Stromal cell of bone marrow (primary cell): ENCODE data around the gene SLC2A1.

ENCODE experiments used
- DNase-seq: peaks from one replicate; pipeline ENCODE4 v3.0.0-alpha.2; 2012; ENCODE audit warnings: low read depth

The SLC2A1 gene

DNA sequence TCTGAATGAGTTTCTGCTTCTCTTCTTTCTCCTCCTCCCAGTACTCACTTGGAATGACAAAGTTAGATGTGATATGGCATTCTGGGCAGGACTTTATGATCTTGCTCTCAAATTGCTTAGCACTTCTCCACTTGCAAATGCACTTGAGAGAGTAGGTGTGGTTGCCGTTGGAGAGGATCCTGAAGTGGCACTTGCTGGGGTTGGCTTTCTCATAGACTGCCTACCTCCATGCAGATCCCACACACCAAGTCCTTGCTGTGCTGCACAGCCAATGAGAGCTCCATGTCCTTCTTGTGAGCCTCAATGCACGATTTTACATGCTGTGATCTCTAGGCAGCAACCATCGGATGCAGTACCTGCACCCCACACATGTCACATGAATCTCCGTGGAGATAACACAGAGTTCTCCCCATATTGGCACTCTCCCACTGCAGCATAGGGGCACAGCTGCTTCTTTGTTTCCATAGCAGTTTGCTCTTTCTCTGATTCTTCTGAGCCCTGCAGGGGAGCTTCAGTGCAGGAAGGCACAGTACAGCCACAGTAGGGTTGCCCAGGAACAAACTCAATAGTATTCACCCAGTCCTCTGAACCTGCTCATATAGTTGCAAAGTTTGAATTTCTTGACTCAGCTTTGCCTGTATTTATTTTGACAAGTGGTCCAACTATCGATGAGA is 67.1 kb downstream of the SLC2A1 start:
- no peak for DNase-seq

DNA sequence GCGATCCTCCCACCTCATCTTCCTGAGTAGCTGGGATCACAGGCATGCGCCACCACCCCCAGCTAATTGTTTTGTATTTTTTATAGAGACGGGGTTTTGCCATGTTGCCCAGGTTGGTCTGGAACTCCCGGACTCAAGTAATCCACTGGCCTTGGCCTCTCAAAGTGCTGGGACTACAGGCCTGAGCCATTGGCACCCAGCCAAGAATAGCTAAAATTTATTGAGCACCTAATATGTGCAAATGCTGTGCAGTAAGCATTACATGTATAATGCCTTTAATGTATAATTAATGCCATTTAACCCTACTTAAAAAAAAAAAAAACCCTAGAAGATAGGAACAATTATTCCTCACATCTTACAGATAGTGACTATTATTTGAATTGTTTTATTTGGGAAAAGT is 69.4 kb downstream of the SLC2A1 start:
- no peak for DNase-seq

DNA sequence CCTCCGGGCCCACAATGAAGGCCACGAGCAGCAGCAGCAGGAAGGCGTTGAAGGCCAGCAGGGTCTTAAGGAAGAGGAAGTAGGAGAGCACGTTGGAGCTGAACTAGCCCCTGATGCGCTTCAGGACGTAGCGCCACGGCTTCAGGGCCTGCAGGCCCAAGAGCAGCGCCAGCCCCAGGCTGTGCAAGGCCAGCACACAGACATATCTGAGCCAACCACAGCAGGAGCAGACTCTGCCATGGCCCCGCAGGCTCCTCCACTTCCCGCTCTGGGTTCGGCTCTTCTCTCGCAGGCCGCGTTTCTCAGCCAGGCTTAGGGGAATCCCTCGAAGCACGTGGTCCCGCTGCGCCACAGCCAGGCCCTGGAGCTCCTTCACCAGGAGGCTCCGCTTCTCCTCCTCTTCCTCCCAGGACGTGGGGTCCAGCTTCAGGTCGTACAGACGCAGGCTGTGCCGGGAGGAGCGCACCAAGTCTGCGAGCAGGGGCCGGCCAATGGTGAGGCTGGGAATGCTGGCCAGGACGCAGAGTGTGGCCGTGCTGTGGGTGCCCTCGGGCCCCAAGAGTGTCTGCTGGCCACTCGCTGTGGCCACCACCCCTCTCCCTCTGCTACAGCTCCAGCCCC is 70.5 kb downstream of the SLC2A1 start:
- no peak for DNase-seq

DNA sequence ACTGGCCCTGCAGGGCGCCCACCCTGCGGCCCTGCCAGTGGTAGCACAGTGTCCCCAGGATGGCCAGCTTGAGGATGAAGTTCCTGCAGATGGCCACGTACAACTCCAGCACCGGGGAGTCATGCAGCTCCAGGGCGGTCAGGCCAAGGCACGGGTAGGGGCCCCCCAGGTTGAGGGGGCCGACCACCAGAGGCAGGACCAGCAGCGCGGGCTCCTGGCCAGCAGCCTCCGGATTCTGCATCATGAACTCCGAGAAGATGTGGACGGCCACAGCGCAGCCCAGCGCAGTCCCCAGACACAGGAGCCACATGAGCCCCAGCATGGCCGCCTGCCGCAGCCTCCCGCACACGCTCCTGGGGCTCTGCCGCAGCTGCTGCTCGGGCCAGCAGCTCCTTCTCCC is 71.3 kb downstream of the SLC2A1 start:
- DNase-seq = no peak

DNA sequence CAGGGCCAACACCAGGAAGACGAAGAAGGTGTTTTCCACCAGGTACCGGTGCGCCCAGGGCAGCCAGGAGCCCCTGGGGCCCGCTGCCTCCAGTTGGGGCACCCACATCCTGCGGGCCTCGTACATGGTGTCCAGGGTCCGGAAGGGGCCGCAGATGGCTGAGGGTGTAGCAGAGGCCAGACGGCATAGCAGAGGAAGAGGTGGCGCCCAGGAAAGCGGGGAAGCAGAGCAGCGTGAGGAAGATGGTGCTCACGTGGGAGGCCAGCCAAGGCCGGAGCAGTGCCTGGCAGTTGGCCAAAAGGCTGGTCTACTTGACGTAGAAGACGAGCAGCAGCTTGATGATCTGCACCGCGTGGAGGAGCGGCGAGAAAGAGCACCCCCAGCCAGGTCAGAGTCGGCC is 71.9 kb downstream of the SLC2A1 start:
- DNase-seq = no peak

DNA sequence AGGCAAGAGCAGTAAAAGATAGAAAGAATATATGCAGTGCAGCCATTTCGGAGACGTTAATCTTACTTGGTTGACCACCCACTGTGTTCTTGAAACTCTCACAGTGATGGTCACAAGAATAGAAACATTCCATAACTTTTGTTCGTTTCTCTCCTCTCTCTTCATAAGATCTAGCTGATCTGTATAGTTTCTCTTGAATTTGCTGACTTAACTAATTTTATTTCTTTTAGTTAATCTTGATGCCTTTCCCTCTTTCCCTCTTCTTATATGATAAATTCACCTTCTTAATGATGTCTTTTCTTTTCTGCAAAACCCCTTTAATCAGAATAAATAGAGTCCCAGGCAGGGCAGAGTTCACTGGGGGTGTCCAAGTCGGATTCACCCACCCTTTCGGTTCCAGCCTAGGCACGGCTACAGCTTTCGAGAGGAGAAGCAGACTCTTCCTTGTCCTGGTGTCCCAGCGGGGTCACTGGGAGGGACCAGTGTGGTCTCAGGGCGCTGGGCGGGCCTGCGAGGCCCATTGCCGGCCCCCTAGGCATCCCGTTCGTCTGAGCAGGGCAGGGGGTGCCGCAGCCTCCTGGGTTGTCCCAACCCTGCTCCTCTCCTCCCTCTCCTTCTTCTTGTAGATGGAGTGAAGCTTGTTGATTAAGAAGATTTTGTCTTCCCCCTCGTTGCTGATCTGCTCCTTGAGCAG is 72.5 kb downstream of the SLC2A1 start:
- DNase-seq = no peak

DNA sequence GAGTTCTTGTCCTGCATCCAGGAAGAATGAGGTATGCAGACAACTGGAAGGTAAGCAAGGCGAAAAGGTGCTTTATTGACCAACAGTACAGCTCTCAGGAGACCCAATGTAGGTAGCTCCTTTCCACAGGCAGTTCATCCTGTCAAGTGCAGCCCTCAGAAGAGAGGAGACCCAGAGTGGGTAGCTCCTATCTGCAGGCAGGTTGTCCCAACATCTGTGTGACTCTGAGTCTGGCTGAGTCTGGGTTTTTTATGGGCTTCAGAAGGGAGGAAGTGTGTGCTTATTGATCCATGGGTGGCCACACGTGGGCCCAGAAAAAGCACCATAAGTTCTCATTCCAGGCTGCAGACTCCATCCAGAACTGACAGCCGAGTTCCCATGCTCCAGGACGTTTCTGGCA is 78.3 kb downstream of the SLC2A1 start:
- no peak for DNase-seq

DNA sequence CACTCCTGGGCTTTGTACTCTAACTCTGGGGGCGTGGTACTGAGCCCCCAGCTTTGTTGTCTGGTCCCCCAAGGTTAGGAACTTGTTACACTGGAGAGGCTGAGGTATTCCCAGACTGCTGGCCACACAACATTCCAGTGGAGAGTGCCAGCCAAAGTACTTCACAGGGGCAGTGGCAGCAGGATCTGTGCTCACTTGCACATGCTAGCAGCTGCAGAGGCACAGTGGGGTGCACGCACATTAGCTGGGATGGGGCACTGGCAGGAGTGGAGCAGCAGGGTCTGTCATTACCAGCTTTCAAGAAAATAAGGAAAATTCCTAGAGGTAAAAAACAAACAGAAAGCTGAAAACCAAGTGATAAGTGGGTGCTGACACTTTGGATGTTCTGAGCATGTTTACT is 81.3 kb downstream of the SLC2A1 start:
- no peak for DNase-seq

DNA sequence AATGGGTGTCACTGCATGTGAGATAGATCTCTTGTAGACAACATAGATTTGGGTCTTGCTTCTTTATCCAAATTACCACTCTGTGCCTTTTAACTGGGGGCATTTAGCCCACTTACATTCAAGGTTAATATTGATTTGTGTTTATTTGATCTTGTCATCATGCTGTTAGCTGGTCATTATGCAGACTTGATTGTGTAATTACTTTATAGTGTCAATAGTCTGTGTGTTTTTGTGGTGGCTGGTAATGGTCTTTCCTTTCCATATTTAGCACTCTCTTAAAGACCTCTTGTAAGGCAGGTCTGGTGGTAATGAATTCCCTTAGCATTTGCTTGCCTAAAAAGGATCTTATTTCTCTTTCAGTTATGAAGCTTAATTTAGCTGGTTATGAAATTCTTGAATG is 82.7 kb downstream of the SLC2A1 start:
- no peak for DNase-seq
